GM21737 (cell line): ENCODE measurements around the gene PRKRIP1.
A peak's percentile ranks its signal among the peaks of the same experiment; 100 is the strongest.
"Not testable (repeated sequence)": the region's sequence is repeated elsewhere in the genome, so short reads cannot be mapped to it uniquely, and the experiment has no call there.

ENCODE experiments used
- ATAC-seq: cut with Tn5 transposase; IDR thresholded peaks from one replicate; pipeline ENCODE4 v1.9.1; 2021; ENCODE audit warnings: mild to moderate bottlenecking, moderate library complexity; ENCODE audit not compliant: unreplicated experiment

Gene PRKRIP1

GRCh38 chr7:102395873-102396709, at the start of gene PRKRIP1:
Gene PRKRIP1, plus strand, starts transcription at chr7:102396363. Its CDS starts 49 bp downstream, at chr7:102396412.
- ATAC-seq = peak; percentile 97

- not testable (repeated sequence) for ATAC-seq
Measured at GRCh38 chr7:102346983-102347382, 49.2 kb upstream of the PRKRIP1 start.

- not testable (repeated sequence) for ATAC-seq
Measured at GRCh38 chr7:102356344-102356743, 39.8 kb upstream of the PRKRIP1 start, which contains the start of gene SPDYE6. Gene SPDYE6, minus strand, starts transcription at chr7:102356444. Its CDS starts 421 bp downstream, at chr7:102356023.

DNA sequence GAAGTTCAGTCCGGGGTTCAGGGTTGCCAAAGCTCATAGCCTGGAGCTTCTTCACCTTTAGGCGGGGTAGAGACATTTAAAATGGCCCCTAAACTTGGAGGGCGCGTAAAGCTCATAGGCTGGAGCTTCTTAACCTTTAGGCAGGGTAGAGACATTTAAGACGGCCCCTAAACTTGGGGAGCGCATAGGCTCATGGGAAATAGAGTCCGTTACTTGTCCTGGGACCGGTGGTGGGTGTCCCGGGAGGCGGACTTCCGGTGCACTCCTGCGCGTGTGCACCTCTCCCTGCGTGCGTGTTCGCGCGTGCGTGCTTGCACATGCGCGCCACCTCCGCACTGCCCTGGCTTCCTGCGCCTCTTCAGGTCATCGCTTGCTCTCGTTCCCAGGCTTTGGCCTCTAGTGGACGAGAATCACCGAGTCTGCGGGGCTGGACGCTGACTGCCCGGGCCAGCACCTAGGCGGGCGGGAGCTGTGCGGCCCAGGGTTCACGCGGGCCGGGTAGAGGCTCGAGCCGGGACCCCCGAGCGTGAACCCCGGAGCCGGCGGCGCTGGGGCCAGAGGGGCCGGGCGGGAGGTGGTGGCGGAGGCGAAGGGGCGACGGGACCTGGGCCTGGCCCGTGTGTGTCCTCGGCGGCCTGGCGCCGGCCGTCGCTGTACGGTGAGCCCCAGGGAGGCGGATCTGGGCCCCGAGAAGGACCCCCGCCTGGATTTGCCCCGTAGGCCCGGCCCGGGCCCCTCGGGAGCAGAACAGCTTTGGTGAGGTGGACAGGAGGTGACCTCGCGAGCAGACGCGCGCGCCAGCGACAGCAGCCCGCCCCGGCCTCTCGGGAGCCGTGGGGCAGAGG, 32.4 kb upstream of the PRKRIP1 start:
- ATAC-seq = peak; percentile 99

GRCh38 chr7:102364394-102364886, 31.7 kb upstream of the PRKRIP1 start:
- not testable (repeated sequence) for ATAC-seq

DNA sequence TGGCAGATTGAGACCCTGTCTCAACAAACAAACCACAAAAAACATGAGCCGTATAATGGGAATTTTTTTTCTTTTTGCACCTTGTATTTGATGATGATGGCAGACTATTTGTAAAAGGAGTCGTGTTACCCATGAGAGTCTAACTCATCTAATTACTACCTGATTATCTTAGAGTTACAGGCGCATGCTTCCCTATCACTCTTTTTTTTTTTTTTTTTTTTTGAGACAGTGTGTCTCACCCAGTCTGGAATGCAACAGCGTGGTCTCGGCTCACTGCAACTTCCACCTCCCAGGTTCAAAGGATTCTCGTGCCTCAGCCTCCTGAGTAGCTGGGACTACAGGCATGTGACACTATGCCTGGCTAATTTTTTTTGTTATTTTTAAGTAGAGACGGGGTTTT, 30.8 kb upstream of the PRKRIP1 start:
- ATAC-seq = not testable (repeated sequence)

DNA sequence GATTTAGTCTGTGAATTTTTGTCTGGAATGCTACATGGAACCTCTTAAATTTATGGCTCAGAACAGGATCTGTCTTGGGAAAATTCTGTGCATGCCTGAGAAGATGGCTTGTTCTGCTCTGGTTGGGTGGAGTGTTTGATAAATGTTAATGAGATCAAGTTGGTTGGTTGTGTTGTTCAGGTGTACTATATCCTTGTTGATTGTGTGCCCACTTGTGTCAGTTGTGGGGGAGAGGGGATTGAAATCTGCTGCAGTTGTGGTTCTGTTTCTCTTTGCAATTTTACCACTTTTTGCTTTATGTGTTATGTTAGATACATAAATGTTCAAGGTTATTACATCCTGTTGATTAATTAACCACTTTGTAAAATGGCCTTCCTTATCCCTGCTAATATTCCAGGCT, 26.1 kb upstream of the PRKRIP1 start:
- not testable (repeated sequence) for ATAC-seq

DNA sequence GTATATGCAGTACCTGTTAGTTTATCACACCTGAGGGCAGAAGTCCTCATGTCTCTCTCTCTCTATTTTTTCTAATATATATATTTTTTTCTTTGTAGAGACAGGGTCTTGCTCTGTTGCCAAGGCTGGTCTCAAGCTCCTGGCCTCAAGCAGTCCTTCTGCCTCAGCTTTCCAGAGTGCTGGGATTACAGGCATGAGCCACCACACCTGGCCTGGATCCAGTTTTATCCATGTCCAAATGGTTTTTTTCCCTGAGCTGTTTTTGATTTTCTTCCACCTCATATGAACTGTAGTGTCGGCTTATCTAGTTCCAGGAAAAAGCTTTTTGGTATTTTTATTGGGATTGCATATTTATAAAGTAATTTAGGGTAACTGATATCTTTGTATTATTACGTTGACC, 23.4 kb upstream of the PRKRIP1 start:
- not testable (repeated sequence) for ATAC-seq

DNA sequence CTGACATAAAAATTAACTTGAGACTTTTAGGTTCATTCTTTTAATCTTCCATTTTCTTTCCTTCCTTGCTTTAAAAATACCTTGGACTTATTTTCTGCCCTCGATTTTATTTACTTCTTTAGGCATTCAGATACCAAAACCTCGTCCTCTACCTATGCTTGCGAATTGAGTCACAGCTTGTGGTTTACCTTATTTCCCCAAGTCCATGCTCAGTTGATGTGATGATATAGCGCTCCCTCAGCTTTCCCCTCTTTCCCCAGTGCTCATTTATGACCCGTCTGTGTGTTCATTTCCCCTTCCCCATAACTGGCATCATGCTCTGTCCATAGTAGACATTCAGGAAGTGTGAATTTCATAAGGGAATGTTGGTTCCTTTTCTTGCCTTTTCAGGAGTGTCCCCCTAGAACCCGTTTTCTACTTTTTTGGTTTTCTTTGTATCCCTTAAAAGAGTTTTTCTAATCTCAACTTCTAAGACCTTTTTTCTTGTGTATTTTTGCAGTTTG, 19.1 kb upstream of the PRKRIP1 start:
- ATAC-seq = no peak

DNA sequence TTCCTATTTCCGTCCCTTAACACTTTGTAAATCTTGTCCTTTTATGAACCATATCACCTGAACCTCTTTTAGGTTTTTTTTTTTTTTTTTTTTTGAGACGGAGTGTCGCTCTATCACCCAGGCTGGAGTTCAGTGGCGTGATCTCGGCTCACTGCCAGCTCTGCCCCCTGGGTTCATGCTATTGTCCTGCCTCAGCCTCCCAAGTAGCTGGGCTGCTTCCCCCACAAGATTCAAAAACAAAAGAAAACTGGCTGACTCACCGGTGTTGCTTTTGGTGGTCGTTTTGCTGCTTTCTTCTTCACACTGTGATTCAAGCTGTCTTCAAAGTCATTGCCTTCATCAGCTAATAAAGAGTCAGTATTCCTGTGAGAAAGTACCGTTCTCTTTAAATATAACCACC, 15.3 kb upstream of the PRKRIP1 start:
- ATAC-seq = not testable (repeated sequence)

- ATAC-seq = not testable (repeated sequence)
Measured at GRCh38 chr7:102381696-102382425, 14.3 kb upstream of the PRKRIP1 start.

DNA sequence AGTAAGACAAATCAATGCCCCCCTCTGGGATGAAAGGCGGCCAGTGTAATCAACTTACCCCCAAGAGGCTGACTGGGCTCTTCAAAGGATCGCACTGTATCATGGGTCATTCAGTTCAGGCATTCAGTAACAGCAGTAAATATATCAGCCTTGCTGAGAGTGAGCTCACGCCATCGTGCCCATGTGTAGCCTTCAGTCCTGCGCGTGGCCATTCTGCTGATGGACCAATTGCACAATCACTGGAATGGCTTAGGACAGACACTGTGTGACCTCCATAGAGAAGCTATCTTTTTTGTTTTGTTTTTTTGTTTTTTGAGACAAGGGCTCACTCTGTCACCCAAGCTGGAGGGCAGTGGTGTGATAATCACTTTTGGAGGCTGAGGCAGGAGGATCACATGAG, 9.1 kb upstream of the PRKRIP1 start:
- ATAC-seq = no peak

DNA sequence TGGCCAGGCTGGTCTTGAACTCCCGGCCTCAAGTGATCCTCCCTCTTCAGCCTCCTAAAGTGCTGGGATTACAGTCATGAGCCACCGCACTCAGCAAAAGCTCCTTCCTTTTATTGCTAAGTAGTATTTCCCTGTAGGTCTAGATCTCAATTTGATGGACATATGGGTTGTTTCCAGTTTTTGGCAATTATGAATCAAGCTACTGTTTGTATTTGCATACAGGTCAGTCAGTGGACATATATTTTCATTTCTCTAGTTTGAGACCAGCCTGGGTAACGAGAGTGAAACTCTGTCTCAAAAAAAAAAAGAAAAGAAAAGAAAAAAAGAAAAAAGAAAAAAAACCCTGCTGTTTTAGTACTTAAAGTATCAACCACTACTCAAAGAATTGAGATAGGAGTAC, 6.4 kb upstream of the PRKRIP1 start:
- no peak for ATAC-seq

GRCh38 chr7:102390697-102391484, 5.3 kb upstream of the PRKRIP1 start:
- ATAC-seq = no peak

DNA sequence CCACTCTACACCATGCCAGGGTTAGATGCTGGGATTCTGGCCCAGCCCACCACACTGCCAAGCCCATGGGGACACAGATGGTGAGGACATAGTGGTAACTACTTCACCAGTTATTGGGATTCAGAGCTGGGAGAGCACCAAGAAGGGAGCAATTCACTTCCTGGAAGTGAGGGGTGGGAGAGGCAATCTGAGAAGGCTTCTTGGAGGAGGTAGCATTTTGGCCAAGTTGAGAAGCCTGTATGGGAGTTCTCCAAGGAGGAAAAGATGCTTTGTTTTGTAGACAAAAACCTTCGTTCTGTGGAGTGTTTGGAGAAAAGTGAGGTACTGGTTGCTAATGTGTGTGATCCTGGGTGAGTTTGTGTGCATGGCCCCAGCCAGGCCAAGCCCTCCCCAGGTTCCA, 3.8 kb upstream of the PRKRIP1 start:
- ATAC-seq = no peak

GRCh38 chr7:102393467-102393866, 2.7 kb upstream of the PRKRIP1 start:
- ATAC-seq = no peak

GRCh38 chr7:102395592-102395872, 631 bp upstream of the PRKRIP1 start:
- ATAC-seq = no peak

DNA sequence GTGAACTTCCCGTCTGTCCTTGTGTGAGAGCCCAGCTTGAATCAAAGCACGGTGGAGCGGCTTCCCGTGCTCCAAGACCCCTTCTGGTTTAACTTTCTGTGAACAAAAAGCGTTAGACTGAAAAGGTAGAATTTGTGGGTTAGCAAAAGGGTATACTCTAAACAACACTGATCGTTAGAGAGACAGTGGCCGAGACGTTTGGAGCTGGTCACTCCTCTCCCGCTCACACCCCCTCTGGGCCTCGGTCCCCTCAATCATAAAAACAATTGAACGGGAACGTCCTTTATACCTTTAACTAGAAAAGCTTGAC, 502 bp downstream of the PRKRIP1 start:
- ATAC-seq = no peak

- ATAC-seq = no peak
Measured at GRCh38 chr7:102398543-102398942, 2.4 kb downstream of the PRKRIP1 start.

GRCh38 chr7:102400360-102400759, 4.2 kb downstream of the PRKRIP1 start:
- ATAC-seq = no peak
